H9 (cell line): ENCODE results near the gene TPP1. TPM values are rescaled to one million over a fixed set of nuclear protein-coding genes. Genes with fewer than 3 reads are reported as not detected.

ENCODE experiments used
- DNase-seq: peaks from one replicate; pipeline ENCODE4 v3.0.0-alpha.2; 2017
- H2AFZ ChIP-seq: one replicate; pipeline ENCODE4 v1.6.1; 2013; ENCODE audit warnings: mild to moderate bottlenecking, low read length, control low read depth, moderate library complexity
- H2AK5ac ChIP-seq: 2 replicates; pipeline ENCODE4 v1.6.1; 2013; ENCODE audit warnings: low read length, control low read depth, mixed read lengths; ENCODE audit not compliant: insufficient read length
- H2BK120ac ChIP-seq: one replicate; pipeline ENCODE4 v1.6.1; 2013; ENCODE audit warnings: low read depth, mild to moderate bottlenecking, low read length, control low read depth, inconsistent platforms; ENCODE audit not compliant: poor library complexity, severe bottlenecking
- H2BK12ac ChIP-seq: 2 replicates; pipeline ENCODE4 v1.6.1; 2013; ENCODE audit warnings: low read length, control low read depth, mixed read lengths, low read depth; ENCODE audit not compliant: insufficient read length
- H2BK15ac ChIP-seq: 2 replicates; pipeline ENCODE4 v1.6.1; 2013; ENCODE audit warnings: low read depth, low read length, control low read depth
- H2BK20ac ChIP-seq: one replicate; pipeline ENCODE4 v1.6.1; 2013; ENCODE audit warnings: low read depth, mild to moderate bottlenecking, low read length, control low read depth, inconsistent platforms; ENCODE audit not compliant: poor library complexity, severe bottlenecking
- H2BK5ac ChIP-seq: 2 replicates; pipeline ENCODE4 v1.6.1; 2013; ENCODE audit warnings: low read length, control low read depth, mixed read lengths; ENCODE audit not compliant: insufficient read length
- H3K14ac ChIP-seq: 2 replicates; pipeline ENCODE4 v1.6.1; 2013; ENCODE audit warnings: low read length, control low read depth; ENCODE audit not compliant: insufficient read depth
- H3K18ac ChIP-seq: 2 replicates; pipeline ENCODE4 v1.6.1; 2013; ENCODE audit warnings: low read depth, mild to moderate bottlenecking, mixed read lengths, low read length, control low read depth; ENCODE audit not compliant: insufficient read length
- H3K23ac ChIP-seq: 2 replicates; pipeline ENCODE4 v1.6.1; 2013; ENCODE audit warnings: low read length, control low read depth, mixed read lengths, low read depth; ENCODE audit not compliant: insufficient read length
- H3K23me2 ChIP-seq: 2 replicates; pipeline ENCODE4 v1.6.1; 2013; ENCODE audit warnings: low read depth, mild to moderate bottlenecking, mixed read lengths, low read length, control low read depth; ENCODE audit not compliant: insufficient read length, poor library complexity, severe bottlenecking
- H3K27ac ChIP-seq: 2 replicates; pipeline ENCODE4 v1.5.1; 2013; ENCODE audit warnings: low read length, control low read depth, mixed read lengths, low read depth; ENCODE audit not compliant: insufficient read length
- H3K27me3 ChIP-seq: 2 replicates; pipeline ENCODE4 v1.6.1; 2013; ENCODE audit warnings: low read length, control low read depth, inconsistent platforms; ENCODE audit not compliant: insufficient read depth
- H3K4ac ChIP-seq: 2 replicates; pipeline ENCODE4 v1.6.1; 2013; ENCODE audit warnings: low read depth, mild to moderate bottlenecking, control low read depth, inconsistent platforms, low read length, moderate library complexity
- H3K4me1 ChIP-seq: 2 replicates; pipeline ENCODE4 v1.6.1; 2013; ENCODE audit warnings: low read length, control low read depth, inconsistent platforms; ENCODE audit not compliant: insufficient read depth
- H3K4me2 ChIP-seq: 2 replicates; pipeline ENCODE4 v1.6.1; 2013; ENCODE audit warnings: low read length, control low read depth, mixed read lengths; ENCODE audit not compliant: insufficient read length, insufficient read depth
- H3K56ac ChIP-seq: 2 replicates; pipeline ENCODE4 v1.6.1; 2013; ENCODE audit warnings: low read depth, mild to moderate bottlenecking, mixed read lengths, low read length, control low read depth; ENCODE audit not compliant: insufficient read length
- H3K79me1 ChIP-seq: 2 replicates; pipeline ENCODE4 v1.6.1; 2013; ENCODE audit warnings: low read depth, mild to moderate bottlenecking, moderate library complexity, low read length, control low read depth, inconsistent platforms; ENCODE audit not compliant: insufficient read depth, poor library complexity, severe bottlenecking
- H3K79me2 ChIP-seq: 2 replicates; pipeline ENCODE4 v1.6.1; 2013; ENCODE audit warnings: low read length, control low read depth, inconsistent platforms; ENCODE audit not compliant: insufficient read depth
- H3K9ac ChIP-seq: 2 replicates; pipeline ENCODE4 v1.6.1; 2013; ENCODE audit warnings: low read length, control low read depth, mixed read lengths; ENCODE audit not compliant: insufficient read length; ENCODE audit errors: extremely low read depth
- H3K9me3 ChIP-seq: one replicate; pipeline ENCODE4 v1.6.1; 2013; ENCODE audit warnings: low read depth, low read length, inconsistent platforms; ENCODE audit not compliant: control insufficient read depth
- H3T11ph ChIP-seq: one replicate; pipeline ENCODE4 v1.6.1; 2013; ENCODE audit warnings: mild to moderate bottlenecking, low read length, control low read depth, inconsistent platforms
- H4K20me1 ChIP-seq: one replicate; pipeline ENCODE4 v1.6.1; 2013; ENCODE audit not compliant: control insufficient read depth, insufficient read length, insufficient read depth
- H4K5ac ChIP-seq: 2 replicates; pipeline ENCODE4 v1.6.1; 2013; ENCODE audit warnings: low read depth, mild to moderate bottlenecking, mixed read lengths, low read length, control low read depth; ENCODE audit not compliant: insufficient read length
- H4K8ac ChIP-seq: replicated peaks from 2 replicates; pipeline ENCODE4 v1.6.1; 2013; ENCODE audit warnings: low read length, control low read depth, mixed read lengths, low read depth; ENCODE audit not compliant: insufficient read length
- H4K91ac ChIP-seq: 2 replicates; pipeline ENCODE4 v1.6.1; 2013; ENCODE audit warnings: low read depth, mild to moderate bottlenecking, moderate library complexity, mixed read lengths, low read length, control low read depth; ENCODE audit not compliant: insufficient read length
- H3K27ac Mint-ChIP-seq, 3 experiments: 2 replicates in 2 of 3; 3 replicates in 1 of 3; pipeline ENCODE4 v1.8.0; 2020 to 2021; ENCODE audit warnings: mixed read lengths in 3 of 3, mild to moderate bottlenecking in 1 of 3, moderate library complexity in 1 of 3
- H3K27me3 Mint-ChIP-seq: 2 replicates; pipeline ENCODE4 v1.8.0; 2021; ENCODE audit warnings: low read depth, mild to moderate bottlenecking, moderate library complexity, mixed read lengths
- H3K36me3 Mint-ChIP-seq, 3 experiments: 2 replicates in 2 of 3; 3 replicates in 1 of 3; pipeline ENCODE4 v1.8.0; 2020 to 2021; ENCODE audit warnings: low read depth in 3 of 3, mixed read lengths in 3 of 3; ENCODE audit not compliant: insufficient read depth in 1 of 3
- H3K4me1 Mint-ChIP-seq, 2 experiments: 2 replicates each; pipeline ENCODE4 v1.8.0; 2020; ENCODE audit warnings: mixed read lengths in 2 of 2
- H3K4me3 Mint-ChIP-seq, 2 experiments: 2 replicates in 1 of 2; 3 replicates in 1 of 2; pipeline ENCODE4 v1.8.0; 2020 to 2021; ENCODE audit warnings: mild to moderate bottlenecking in 2 of 2, mixed read lengths in 2 of 2, moderate library complexity in 1 of 2
- H3K9me3 Mint-ChIP-seq, 2 experiments: 2 replicates in 1 of 2; 3 replicates in 1 of 2; pipeline ENCODE4 v1.8.0; 2020; ENCODE audit warnings: mild to moderate bottlenecking in 2 of 2, mixed read lengths in 2 of 2, moderate library complexity in 1 of 2
- WGBS: extraction: QIAGEN DNeasy Blood & Tissue Kit; methylation state at CpG from one replicate; pipeline ENCODE4 v1.1.7; 2013; ENCODE audit warnings: missing lambda C conversion rate, low lambda C conversion rate, mixed read lengths; ENCODE audit not compliant: insufficient read length; ENCODE audit errors: extremely low coverage; 5-methylcytosine and 5-hydroxymethylcytosine counted together
- total RNA-seq: library from RNA; stranded (reverse); gene quantifications from 2 replicates; pipeline ENCODE4 v1.2.1, GENCODE V29; 2021
- TF ChIP-seq, protein P1 (sequence below): fragments of 200-600 bp; sonication (generic); conservative IDR thresholded peaks from 3 replicates; pipeline ENCODE4 v1.8.0; 2021; ENCODE audit warnings: antibody characterized with exemption, mild to moderate bottlenecking

The TPP1 gene
- total RNA-seq, 1 experiment from 2014 or later, result 37.2 TPM

GRCh38 chr11:6642957-6643356 is 23.7 kb upstream of the TPP1 start:
- H3K18ac ChIP-seq, result no peak overlapping the region
- H3K14ac ChIP-seq, result no peak overlapping the region
- no CpG with 5 or more reads among the region's 7 CpGs for WGBS
- H3K4me1 Mint-ChIP-seq, result no peaks in the 10 kb centered on the region
- no peaks in the 10 kb centered on the region for H3K9me3 Mint-ChIP-seq
- H3K56ac ChIP-seq, result no peak overlapping the region
- H3K4me2 ChIP-seq, result no peak overlapping the region
- no peaks in the 10 kb centered on the region for H3K27me3 ChIP-seq
- no peak overlapping the region for H2BK20ac ChIP-seq
- H3K79me2 ChIP-seq, result no peaks in the 10 kb centered on the region
- H3K9ac ChIP-seq, result no peak overlapping the region
- no peak overlapping the region for H2BK120ac ChIP-seq
- no peaks in the 10 kb centered on the region for H4K20me1 ChIP-seq
- no peaks in the 10 kb centered on the region for H3K79me1 ChIP-seq
- no peak overlapping the region for H3K27ac Mint-ChIP-seq
- H3K23me2 ChIP-seq, result no peaks in the 10 kb centered on the region
- no peak overlapping the region for H2AFZ ChIP-seq
- H3K9me3 ChIP-seq, result no peaks in the 10 kb centered on the region
- no peak overlapping the region for H2BK5ac ChIP-seq
- no peak overlapping the region for H2AK5ac ChIP-seq
- no peak overlapping the region for H2BK15ac ChIP-seq
- H3K4me1 ChIP-seq, result peaks cover 2% of the 10 kb centered on the region; the same call in 1 of the 2 replicates
- 0 out of 2 replicates have a peak, but pooled peaks cover 2% of the 10 kb centered on the region for H3K27me3 Mint-ChIP-seq
- H4K91ac ChIP-seq, result no peak overlapping the region
- H3T11ph ChIP-seq, result no peak overlapping the region
- H3K4me3 Mint-ChIP-seq, result no peak overlapping the region
- H4K8ac ChIP-seq, result no peak overlapping the region
- H3K27ac ChIP-seq, result no peak overlapping the region
- DNase-seq, result no peak
- H4K5ac ChIP-seq, result no peak overlapping the region
- H3K23ac ChIP-seq, result no peak overlapping the region
- TF ChIP-seq, protein P1, sequence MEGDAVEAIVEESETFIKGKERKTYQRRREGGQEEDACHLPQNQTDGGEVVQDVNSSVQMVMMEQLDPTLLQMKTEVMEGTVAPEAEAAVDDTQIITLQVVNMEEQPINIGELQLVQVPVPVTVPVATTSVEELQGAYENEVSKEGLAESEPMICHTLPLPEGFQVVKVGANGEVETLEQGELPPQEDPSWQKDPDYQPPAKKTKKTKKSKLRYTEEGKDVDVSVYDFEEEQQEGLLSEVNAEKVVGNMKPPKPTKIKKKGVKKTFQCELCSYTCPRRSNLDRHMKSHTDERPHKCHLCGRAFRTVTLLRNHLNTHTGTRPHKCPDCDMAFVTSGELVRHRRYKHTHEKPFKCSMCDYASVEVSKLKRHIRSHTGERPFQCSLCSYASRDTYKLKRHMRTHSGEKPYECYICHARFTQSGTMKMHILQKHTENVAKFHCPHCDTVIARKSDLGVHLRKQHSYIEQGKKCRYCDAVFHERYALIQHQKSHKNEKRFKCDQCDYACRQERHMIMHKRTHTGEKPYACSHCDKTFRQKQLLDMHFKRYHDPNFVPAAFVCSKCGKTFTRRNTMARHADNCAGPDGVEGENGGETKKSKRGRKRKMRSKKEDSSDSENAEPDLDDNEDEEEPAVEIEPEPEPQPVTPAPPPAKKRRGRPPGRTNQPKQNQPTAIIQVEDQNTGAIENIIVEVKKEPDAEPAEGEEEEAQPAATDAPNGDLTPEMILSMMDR, result no peak
- H2BK12ac ChIP-seq, result no peak overlapping the region
- H3K36me3 Mint-ChIP-seq, result no peaks in the 10 kb centered on the region
- H3K4ac ChIP-seq, result no peak overlapping the region
